Psoas muscle (tissue), 8 donors: ENCODE measurements around the gene BCAT1. TPM values are rescaled to one million over a fixed set of nuclear protein-coding genes. Genes with fewer than 3 reads are reported as not detected.
"Not testable (repeated sequence)": the region's sequence is repeated elsewhere in the genome, so short reads cannot be mapped to it uniquely, and the experiment has no call there.

Experiments used
- ATAC-seq, 4 donors: fragments of 200-7000 bp; cut with Tn5 transposase; one replicate each; pipeline ENCODE4 v1.9.1; 2020; ENCODE audit warnings: moderate library complexity in 3 of 4, mild to moderate bottlenecking in 2 of 4
- DNase-seq, 2 donors: peaks; one replicate each; pipeline ENCODE4 v3.0.0-alpha.2; 2020
- H3K27ac ChIP-seq: fragments of 200-600 bp; one replicate; pipeline ENCODE4 v1.8.0; 2022
- H3K27me3 ChIP-seq, 3 donors: fragments of 200-600 bp in 1 of 3; one replicate each; pipeline versions ENCODE4 v1.6.1 to v1.8.0; 2013 to 2022; ENCODE audit warnings: low read length in 2 of 3, mild to moderate bottlenecking in 2 of 3, moderate library complexity in 1 of 3; ENCODE audit not compliant: insufficient read depth in 3 of 3
- H3K36me3 ChIP-seq, 2 donors: fragments of 200-600 bp in 1 of 2; one replicate each; pipeline versions ENCODE4 v1.6.1 to v1.8.0; 2013 to 2022; ENCODE audit warnings: low read depth in 1 of 2, mild to moderate bottlenecking in 1 of 2, moderate library complexity in 1 of 2; ENCODE audit not compliant: insufficient read depth in 1 of 2
- H3K4me1 ChIP-seq: fragments of 200-600 bp; one replicate; pipeline ENCODE4 v1.8.0; 2022
- H3K4me3 ChIP-seq: fragments of 200-600 bp; one replicate; pipeline ENCODE4 v1.8.0; 2022; ENCODE audit warnings: mild to moderate bottlenecking
- H3K9me3 ChIP-seq: fragments of 200-600 bp; one replicate; pipeline ENCODE4 v1.8.0; 2022
- WGBS, 3 donors: extraction: QIAGEN DNeasy Blood & Tissue Kit; methylation state at CpG; one replicate each; pipeline versions ENCODE4 v1.1.6 to v1.1.7; 2013; 5-methylcytosine and 5-hydroxymethylcytosine counted together
- intact Hi-C, 2 donors: fragments of 100-400 bp; cut with DNase I; formaldehyde crosslinking; loops; one replicate each; pipeline versions ENCODE4 v1.11.0 to v1.14.2; 2022
- polyA plus RNA-seq, 3 donors: library from polyadenylated mRNA; stranded (reverse); fragments of 200-250 nt; gene quantifications; one replicate each; pipeline ENCODE4 v1.2.3, GENCODE V29; 2013
- total RNA-seq, 4 donors: library from RNA; stranded (reverse); fragmentation: NEBNext Ultra II Directional in 2 of 4; extraction: Animal tissue kit (Norgen Biotek cat#: 25700) in 2 of 4; gene quantifications; one replicate each; pipeline versions ENCODE4 v1.2.1 to v1.2.4, GENCODE V29; 2021 to 2023
- TF ChIP-seq, protein P1 (sequence below): fragments of 200-600 bp; IDR thresholded peaks from one replicate; pipeline ENCODE4 v1.8.0; 2022; ENCODE audit warnings: antibody characterized with exemption
- donor health status: healthy with polysubstance abuse.
- donor health status: DM: no; HTN: no; CAD: no; lungs with moderate emphysema.
- donor health status: Bipolar disorder and iron deficiency.
- donor health status: healthy.
- donor health status: DM: yes; HTN: yes; CAD: no.
- donor health status: DM: no; HTN: no; CAD: no.
- donor health status: DM: no; HTN: no; CAD: no.
- donor health status: DM: yes; HTN: yes; CAD: no.

The BCAT1 gene
- total and polyA plus RNA-seq, 7 donors = 0.30 to 3.8 (median 2.7) TPM

DNA sequence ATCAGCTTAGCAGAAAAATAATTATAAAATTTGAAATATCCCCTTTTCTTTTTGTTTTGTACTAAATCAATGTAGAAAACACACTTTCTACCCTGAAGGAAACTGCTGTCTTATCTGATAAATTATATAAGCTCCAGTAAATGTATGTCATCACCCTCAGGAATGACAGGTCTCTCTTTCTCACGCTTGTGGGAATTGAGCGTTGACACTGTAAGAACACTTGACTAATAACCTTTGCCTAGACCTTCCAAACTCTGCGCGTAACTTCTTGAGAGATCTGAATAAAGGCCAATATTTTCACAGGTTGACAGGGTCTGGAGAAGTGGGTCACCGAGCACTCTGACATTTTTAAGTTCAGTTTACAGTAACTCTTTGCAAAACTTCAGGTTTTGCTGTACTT is 138.5 kb downstream of the BCAT1 start:
- Histone ChIP-seq H3K27ac (no peak overlapping the region), H3K9me3 (no peaks in the 10 kb centered on the region), H3K4me1 (no peaks in the 10 kb centered on the region), H3K4me3 (no peak overlapping the region), H3K27me3 (no peaks in the 10 kb centered on the region), H3K36me3 (no peaks in the 10 kb centered on the region)
- TF ChIP-seq, protein P1, sequence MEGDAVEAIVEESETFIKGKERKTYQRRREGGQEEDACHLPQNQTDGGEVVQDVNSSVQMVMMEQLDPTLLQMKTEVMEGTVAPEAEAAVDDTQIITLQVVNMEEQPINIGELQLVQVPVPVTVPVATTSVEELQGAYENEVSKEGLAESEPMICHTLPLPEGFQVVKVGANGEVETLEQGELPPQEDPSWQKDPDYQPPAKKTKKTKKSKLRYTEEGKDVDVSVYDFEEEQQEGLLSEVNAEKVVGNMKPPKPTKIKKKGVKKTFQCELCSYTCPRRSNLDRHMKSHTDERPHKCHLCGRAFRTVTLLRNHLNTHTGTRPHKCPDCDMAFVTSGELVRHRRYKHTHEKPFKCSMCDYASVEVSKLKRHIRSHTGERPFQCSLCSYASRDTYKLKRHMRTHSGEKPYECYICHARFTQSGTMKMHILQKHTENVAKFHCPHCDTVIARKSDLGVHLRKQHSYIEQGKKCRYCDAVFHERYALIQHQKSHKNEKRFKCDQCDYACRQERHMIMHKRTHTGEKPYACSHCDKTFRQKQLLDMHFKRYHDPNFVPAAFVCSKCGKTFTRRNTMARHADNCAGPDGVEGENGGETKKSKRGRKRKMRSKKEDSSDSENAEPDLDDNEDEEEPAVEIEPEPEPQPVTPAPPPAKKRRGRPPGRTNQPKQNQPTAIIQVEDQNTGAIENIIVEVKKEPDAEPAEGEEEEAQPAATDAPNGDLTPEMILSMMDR = no peak
- DNase-seq (no peak), ATAC-seq (no peak)
- intact Hi-C loops = no loop called here
- 68 to 77% (median 70%) methylated on average over 5 of the region's 5 CpGs for WGBS, 3 donors

DNA sequence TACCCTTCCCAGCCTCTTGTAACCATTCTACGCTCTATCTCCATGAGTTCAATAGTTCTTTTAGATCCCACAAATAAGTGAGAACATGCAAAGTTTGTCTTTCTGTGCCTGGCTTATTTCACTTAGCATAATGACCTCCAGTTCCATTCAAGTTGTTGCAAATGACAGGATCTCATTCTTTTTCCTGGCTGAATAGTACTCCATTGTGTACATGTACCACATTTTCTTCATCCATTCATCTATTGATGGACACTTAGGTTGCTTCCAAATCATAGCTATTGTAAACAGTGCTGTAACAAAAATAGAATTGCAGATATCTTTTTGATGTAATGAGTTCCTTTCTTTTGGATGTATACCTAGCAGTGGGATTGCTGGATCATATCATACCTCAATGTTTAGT is 139.6 kb downstream of the BCAT1 start:
- intact Hi-C loops, H3K27me3 ChIP-seq, H3K27ac ChIP-seq, DNase-seq, H3K36me3 ChIP-seq, ATAC-seq, H3K4me1 ChIP-seq, H3K9me3 ChIP-seq, H3K4me3 ChIP-seq: not testable (repeated sequence)
- WGBS, 3 donors = 97 to 100% (median 100%) methylated on average over 1 of the region's 1 CpG

DNA sequence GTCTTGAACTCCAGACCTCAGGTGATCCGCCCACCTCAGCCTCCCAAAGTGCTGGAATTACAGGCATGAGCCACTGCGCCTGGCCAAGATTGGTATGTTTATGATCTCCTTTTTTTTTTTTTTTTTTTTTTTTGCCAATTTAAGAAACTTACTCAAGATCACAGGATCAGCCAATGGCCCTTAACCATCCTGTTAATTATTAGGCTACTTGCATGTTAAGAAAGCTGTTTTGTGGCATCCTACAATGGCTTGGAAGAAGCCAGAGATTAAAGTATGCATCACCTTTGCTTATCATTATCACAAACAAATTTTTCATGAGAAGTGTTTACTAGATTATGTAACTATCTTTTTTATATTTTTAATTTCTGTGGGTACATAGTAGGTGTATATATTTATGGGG is 140.2 kb downstream of the BCAT1 start:
- Histone ChIP-seq H3K27me3 (no peaks in the 10 kb centered on the region), H3K27ac (no peak overlapping the region), H3K4me3 (no peak overlapping the region), H3K4me1 (no peaks in the 10 kb centered on the region), H3K36me3 (no peaks in the 10 kb centered on the region), H3K9me3 (no peaks in the 10 kb centered on the region)
- DNase-seq (no peak), ATAC-seq (no peak)
- 94 to 100% (median 94%) methylated on average over 2 of the region's 2 CpGs for WGBS, 3 donors
- TF ChIP-seq, protein P1 = no peak
- intact Hi-C loops = no loop called here

DNA sequence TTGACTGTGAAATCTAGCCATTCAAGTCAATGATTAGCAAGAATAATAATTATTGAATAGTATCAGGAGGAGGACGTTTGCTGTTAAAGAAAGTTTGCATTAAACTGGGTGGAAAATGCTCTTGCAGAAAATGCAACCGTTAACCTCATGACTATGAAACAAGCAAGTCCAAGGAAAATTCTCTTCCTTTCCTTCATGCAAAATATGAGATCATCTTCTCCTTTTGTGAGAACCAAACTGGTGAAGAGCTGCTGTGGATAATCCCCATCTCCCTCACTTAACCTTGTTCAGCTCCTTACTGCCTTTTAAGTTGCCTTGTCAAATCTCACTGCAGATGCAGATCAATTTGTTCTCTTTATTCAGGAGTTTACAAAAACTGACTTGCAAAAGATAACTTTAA is 142.5 kb downstream of the BCAT1 start:
- Histone ChIP-seq H3K4me1 (no peaks in the 10 kb centered on the region), H3K9me3 (no peaks in the 10 kb centered on the region), H3K4me3 (no peak overlapping the region), H3K27ac (no peak overlapping the region), H3K36me3 (no peaks in the 10 kb centered on the region), H3K27me3 (no peaks in the 10 kb centered on the region)
- no peak for ATAC-seq
- DNase-seq = no peak
- WGBS, 3 donors = 80 to 92% (median 80%) methylated on average over 2 of the region's 2 CpGs
- intact Hi-C loops = no loop called here
- TF ChIP-seq, protein P1 = no peak

DNA sequence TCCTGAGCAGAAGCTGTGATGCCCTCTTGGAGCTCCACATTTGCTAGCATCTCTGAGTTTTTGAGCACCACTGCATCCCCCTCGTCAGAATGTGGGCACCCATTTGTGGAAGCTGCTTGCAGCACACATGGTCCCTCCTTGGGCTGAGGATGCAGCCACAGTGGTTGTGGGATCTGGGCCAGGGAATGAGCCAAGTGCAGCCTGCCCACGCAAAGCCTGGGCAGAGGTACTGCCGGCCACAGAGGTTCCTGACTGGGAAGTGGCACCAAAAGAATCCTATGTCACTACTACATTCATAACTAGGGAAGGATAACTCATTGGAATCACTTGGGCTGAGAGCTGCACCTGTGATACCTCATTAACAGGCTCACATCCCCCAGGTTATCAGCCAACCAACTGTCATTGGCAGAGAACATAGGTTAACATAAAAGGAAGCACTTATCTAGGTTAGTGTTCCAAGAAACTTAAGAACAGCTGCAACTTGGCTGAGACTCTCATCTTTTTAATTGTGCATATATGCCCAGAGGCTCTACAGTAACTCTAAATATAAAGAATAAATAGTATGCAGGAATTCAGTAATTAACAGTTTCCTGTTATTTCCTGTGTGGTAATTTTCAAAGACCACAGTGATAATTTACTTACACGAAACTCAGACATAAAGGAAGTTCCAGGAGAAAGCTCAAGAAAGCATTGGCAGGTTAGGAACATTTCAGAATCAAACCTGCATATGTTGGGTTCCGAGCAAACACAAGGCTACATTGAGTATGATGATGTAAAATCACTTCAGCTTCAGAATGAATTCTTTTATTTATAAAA is 145.3 kb downstream of the BCAT1 start:
- no peak for ATAC-seq
- no peaks in the 10 kb centered on the region for H3K36me3 ChIP-seq
- TF ChIP-seq, protein P1 = no peak
- no peaks in the 10 kb centered on the region for H3K27me3 ChIP-seq
- 63 to 78% (median 69%) methylated on average over 5 of the region's 5 CpGs for WGBS, 3 donors
- no peaks in the 10 kb centered on the region for H3K4me1 ChIP-seq
- no peak for DNase-seq
- no peak overlapping the region for H3K4me3 ChIP-seq
- H3K9me3 ChIP-seq = no peaks in the 10 kb centered on the region
- intact Hi-C loops = no loop called here
- no peak overlapping the region for H3K27ac ChIP-seq
